ENCODE measurements around the gene PRDX6.

Gene PRDX6

DNA sequence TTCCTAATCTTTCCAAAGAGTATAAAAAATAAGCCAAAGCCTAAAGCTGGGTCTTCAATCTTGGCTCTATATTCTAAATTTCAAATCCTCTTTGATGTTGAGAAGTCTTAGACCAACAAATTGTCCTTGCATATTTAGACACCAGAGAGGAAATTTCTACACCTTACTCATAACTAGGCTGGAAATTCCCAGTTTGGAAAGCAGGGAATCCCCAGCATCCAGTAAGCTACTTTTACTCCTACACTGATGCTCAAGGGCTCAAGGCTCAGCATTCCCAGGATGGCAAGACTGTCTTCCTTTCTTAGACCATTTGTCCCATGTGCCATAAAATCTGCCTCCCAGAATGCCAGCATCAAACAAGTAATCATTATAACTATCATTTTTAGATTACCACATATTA lies 28.3 kb downstream of the PRDX6 start:
- Histone ChIP-seq H3K4me1 (ENCODE audit: low read length) (no peaks in the 10 kb centered on the region), H3K4me2 (ENCODE audit: low read depth, low read length) (no peak overlapping the region), H3K9me2 (replicated peaks; ENCODE audit: insufficient read depth, low read length) (no peaks in the 10 kb centered on the region), H2AFZ (ENCODE audit: low read length) (no peak overlapping the region), H3K36me3 (replicated peaks; ENCODE audit: insufficient read depth, low read length) (no peaks in the 10 kb centered on the region), H3K27ac (ENCODE audit: low read length) (no peak overlapping the region), H3F3A (ENCODE audit: insufficient read depth, low read length) (no peaks in the 10 kb centered on the region), H4K20me1 (ENCODE audit: insufficient read depth, low read length) (no peaks in the 10 kb centered on the region), H3K79me2 (ENCODE audit: low read length) (no peaks in the 10 kb centered on the region), H3K9ac (ENCODE audit: low read length) (no peak overlapping the region), H3K9me3 (replicated peaks; ENCODE audit: insufficient read depth, low read length) (no peaks in the 10 kb centered on the region), H3K4me3 (ENCODE audit: low read length) (no peak overlapping the region), H3K27me3 (replicated peaks; ENCODE audit: insufficient read depth, low read length) (no peaks in the 10 kb centered on the region)
- no peak for DNase-seq
- no peak for TF ChIP-seq EZH2phosphoT487 (IDR thresholded peaks at IDR 0.05; ENCODE audit: low read length)
- TF ChIP-seq, protein P1, sequence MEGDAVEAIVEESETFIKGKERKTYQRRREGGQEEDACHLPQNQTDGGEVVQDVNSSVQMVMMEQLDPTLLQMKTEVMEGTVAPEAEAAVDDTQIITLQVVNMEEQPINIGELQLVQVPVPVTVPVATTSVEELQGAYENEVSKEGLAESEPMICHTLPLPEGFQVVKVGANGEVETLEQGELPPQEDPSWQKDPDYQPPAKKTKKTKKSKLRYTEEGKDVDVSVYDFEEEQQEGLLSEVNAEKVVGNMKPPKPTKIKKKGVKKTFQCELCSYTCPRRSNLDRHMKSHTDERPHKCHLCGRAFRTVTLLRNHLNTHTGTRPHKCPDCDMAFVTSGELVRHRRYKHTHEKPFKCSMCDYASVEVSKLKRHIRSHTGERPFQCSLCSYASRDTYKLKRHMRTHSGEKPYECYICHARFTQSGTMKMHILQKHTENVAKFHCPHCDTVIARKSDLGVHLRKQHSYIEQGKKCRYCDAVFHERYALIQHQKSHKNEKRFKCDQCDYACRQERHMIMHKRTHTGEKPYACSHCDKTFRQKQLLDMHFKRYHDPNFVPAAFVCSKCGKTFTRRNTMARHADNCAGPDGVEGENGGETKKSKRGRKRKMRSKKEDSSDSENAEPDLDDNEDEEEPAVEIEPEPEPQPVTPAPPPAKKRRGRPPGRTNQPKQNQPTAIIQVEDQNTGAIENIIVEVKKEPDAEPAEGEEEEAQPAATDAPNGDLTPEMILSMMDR (IDR thresholded peaks at IDR 0.05; ENCODE audit: low read length), result no peak
- TF ChIP-seq EZH2 (optimal IDR thresholded peaks at IDR 0.05; ENCODE audit: low read depth, low read length), result no peak

DNA sequence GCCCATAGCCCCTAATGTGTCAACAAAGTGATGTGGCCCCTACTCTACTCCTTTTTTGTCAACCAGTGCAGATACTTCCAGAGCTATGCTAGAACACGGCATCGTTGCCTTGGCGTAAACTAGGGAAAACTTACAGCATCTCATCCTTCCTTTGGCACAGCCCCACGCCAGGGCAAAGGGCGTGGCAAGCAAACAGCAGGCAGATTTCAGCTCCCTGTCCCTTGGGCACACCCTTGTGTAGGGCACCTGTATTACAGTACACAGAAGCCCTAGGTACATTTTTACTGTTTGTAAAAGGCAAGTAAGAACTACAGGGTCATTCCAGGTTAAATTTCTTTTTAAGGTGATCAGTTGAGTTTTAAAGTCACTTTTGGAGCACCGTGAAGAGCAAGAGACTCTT lies 29.3 kb downstream of the PRDX6 start:
- Histone ChIP-seq H3K27ac (ENCODE audit: low read length) (no peak overlapping the region), H2AFZ (ENCODE audit: low read length) (no peak overlapping the region)

DNA sequence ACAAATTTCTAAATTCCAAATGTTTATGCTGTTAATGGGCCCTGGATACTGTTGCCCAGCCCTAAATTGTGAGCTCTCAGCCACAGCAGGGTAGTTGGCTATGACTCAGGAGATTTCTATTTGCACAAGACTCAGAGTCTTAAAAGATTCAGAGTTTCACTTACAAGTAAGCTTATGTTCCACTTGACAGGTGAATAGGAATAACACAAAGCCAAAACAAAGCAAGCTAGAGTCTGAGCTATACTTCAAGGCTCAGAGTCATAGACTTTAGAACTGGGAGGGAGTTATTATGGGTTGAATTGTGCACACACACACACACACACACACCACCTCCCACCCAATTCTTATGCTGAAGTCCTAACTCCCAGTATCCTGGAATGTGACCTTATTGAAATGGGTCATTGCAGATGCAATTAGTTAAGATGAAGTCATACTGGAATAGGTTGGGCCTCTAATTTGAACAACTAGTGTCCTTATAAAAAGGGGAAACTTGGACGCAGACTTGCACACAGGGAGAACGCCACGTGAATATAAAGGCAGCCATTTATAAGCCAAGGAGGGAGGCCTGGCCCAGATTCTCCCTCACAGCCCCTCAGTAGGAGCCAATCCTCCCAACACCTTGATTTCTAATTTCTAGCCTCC lies 30.2 kb downstream of the PRDX6 start:
- H3K79me2 ChIP-seq (ENCODE audit: low read length), result no peaks in the 10 kb centered on the region
- H3K4me2 ChIP-seq (ENCODE audit: low read depth, low read length), result no peak overlapping the region
- no peak overlapping the region for H2AFZ ChIP-seq (ENCODE audit: low read length)
- H3F3A ChIP-seq (ENCODE audit: insufficient read depth, low read length), result no peaks in the 10 kb centered on the region
- H4K20me1 ChIP-seq (ENCODE audit: insufficient read depth, low read length), result no peaks in the 10 kb centered on the region
- no peak overlapping the region for H3K9ac ChIP-seq (ENCODE audit: low read length)
- no peak overlapping the region for H3K27ac ChIP-seq (ENCODE audit: low read length)
- TF ChIP-seq EZH2 (optimal IDR thresholded peaks at IDR 0.05; ENCODE audit: low read depth, low read length), result no peak
- TF ChIP-seq, protein P1 (IDR thresholded peaks at IDR 0.05; ENCODE audit: low read length), result no peak
- no peak for TF ChIP-seq EZH2phosphoT487 (IDR thresholded peaks at IDR 0.05; ENCODE audit: low read length)
- no peaks in the 10 kb centered on the region for H3K36me3 ChIP-seq (replicated peaks; ENCODE audit: insufficient read depth, low read length)
- no peaks in the 10 kb centered on the region for H3K9me3 ChIP-seq (replicated peaks; ENCODE audit: insufficient read depth, low read length)
- no peaks in the 10 kb centered on the region for H3K9me2 ChIP-seq (replicated peaks; ENCODE audit: insufficient read depth, low read length)
- no peaks in the 10 kb centered on the region for H3K27me3 ChIP-seq (replicated peaks; ENCODE audit: insufficient read depth, low read length)
- DNase-seq, result peak; percentile 15
- H3K4me1 ChIP-seq (ENCODE audit: low read length), result no peaks in the 10 kb centered on the region
- no peak overlapping the region for H3K4me3 ChIP-seq (ENCODE audit: low read length)

More for the DNA sequence above, 29.3 kb downstream of the PRDX6 start:
- H3K27me3 ChIP-seq (replicated peaks; ENCODE audit: insufficient read depth, low read length), result no peaks in the 10 kb centered on the region
- peak; percentile 66 for DNase-seq
- no peak overlapping the region for H3K9ac ChIP-seq (ENCODE audit: low read length)
- H3K79me2 ChIP-seq (ENCODE audit: low read length), result no peaks in the 10 kb centered on the region
- H3K4me3 ChIP-seq (ENCODE audit: low read length), result no peak overlapping the region
- TF ChIP-seq EZH2 (optimal IDR thresholded peaks at IDR 0.05; ENCODE audit: low read depth, low read length) (no peak), EZH2phosphoT487 (IDR thresholded peaks at IDR 0.05; ENCODE audit: low read length) (no peak)
- TF ChIP-seq, protein P1 (IDR thresholded peaks at IDR 0.05; ENCODE audit: low read length), result peak; percentile 75
- H3K9me2 ChIP-seq (replicated peaks; ENCODE audit: insufficient read depth, low read length), result no peaks in the 10 kb centered on the region
- H3K36me3 ChIP-seq (replicated peaks; ENCODE audit: insufficient read depth, low read length), result no peaks in the 10 kb centered on the region
- no peaks in the 10 kb centered on the region for H3K9me3 ChIP-seq (replicated peaks; ENCODE audit: insufficient read depth, low read length)
- no peak overlapping the region for H3K4me2 ChIP-seq (ENCODE audit: low read depth, low read length)
- no peaks in the 10 kb centered on the region for H3F3A ChIP-seq (ENCODE audit: insufficient read depth, low read length)
- no peaks in the 10 kb centered on the region for H3K4me1 ChIP-seq (ENCODE audit: low read length)
- no peaks in the 10 kb centered on the region for H4K20me1 ChIP-seq (ENCODE audit: insufficient read depth, low read length)
